Parathyroid adenoma (tissue), 2 donors: Measurements from ENCODE around the gene C3.

Experiments
- H2AFZ ChIP-seq: fragments of 300-600 bp; sonication (generic); one replicate; pipeline ENCODE4 v1.7.0; 2017; ENCODE audit warnings: antibody characterized with exemption, mild to moderate bottlenecking
- H3K27ac ChIP-seq: fragments of 300-600 bp; sonication (generic); one replicate; pipeline ENCODE4 v1.7.0; 2017
- H3K27me3 ChIP-seq: fragments of 300-600 bp; sonication (generic); one replicate; pipeline ENCODE4 v1.7.0; 2017; ENCODE audit warnings: low read length; ENCODE audit not compliant: control insufficient read depth, insufficient read depth
- H3K36me3 ChIP-seq: fragments of 300-600 bp; sonication (generic); one replicate; pipeline ENCODE4 v1.7.0; 2017; ENCODE audit warnings: low read length; ENCODE audit not compliant: control insufficient read depth, insufficient read depth
- H3K4me1 ChIP-seq: fragments of 300-600 bp; sonication (generic); one replicate; pipeline ENCODE4 v1.7.0; 2017; ENCODE audit warnings: control low read depth
- H3K4me2 ChIP-seq: fragments of 300-600 bp; sonication (generic); one replicate; pipeline ENCODE4 v1.7.0; 2017; ENCODE audit warnings: low read length
- H3K4me3 ChIP-seq: fragments of 300-600 bp; sonication (generic); one replicate; pipeline ENCODE4 v1.7.0; 2017; ENCODE audit warnings: low read depth, low read length
- H3K79me2 ChIP-seq: fragments of 300-600 bp; sonication (generic); one replicate; pipeline ENCODE4 v1.7.0; 2017; ENCODE audit warnings: control low read depth
- H3K9ac ChIP-seq: fragments of 300-600 bp; sonication (generic); one replicate; pipeline ENCODE4 v1.7.0; 2017; ENCODE audit warnings: mild to moderate bottlenecking
- H3K9me3 ChIP-seq: fragments of 300-600 bp; sonication (generic); one replicate; pipeline ENCODE4 v1.7.0; 2017; ENCODE audit warnings: low read length; ENCODE audit not compliant: control insufficient read depth
- CTCF ChIP-seq: fragments of 300-600 bp; sonication (generic); IDR thresholded peaks from one replicate; pipeline ENCODE4 v1.7.0; 2017; ENCODE audit warnings: antibody characterized with exemption, mild to moderate bottlenecking
- donor health status: primary hyperparathyroidism.

C3 gene

DNA sequence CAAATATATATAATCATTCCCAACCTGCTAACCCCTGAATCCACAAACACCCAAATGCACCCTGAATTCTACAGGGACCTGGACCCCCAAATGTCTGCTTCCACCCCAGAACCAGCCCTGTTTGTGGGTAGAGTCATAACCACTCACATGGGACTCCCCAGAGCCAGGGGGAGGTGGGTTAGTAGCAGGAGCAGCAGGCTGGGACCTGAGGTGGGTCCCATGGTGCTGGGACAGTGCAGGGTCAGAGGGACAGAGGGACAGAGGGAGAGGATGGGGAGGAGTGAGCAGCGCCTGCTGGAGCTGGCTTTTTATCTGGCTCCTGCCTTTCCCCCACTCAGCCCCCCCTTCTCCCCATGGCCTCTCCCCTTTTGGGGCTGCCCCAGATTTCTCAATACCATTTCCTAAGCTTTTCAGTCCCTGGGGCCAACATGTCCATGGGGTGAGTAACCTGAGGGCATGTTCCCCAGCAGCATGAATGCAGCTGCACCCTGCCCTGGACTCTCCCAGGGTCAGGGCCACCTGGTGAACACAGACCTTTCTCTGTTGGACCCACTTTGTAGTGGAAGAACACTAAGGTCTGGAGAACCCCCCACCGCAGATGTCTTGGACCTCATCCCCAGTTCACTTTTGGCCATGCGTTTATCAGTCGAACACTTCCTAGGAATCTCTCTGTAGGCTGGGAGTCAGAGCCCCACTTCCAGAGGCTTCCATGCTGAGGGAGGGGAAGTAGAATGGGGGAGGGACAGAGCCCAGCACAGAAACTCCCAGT, at the start of gene C3:
Gene C3, minus strand, starts transcription at position 282 of the 769 bp plus-strand sequence. Its CDS starts 61 bp downstream, at position 221.
- H3K27me3 ChIP-seq = no peaks in the 10 kb centered on the region
- no peak within 1 kb of the TSS for H3K9ac ChIP-seq
- no peak within 1 kb of the TSS for H2AFZ ChIP-seq
- H3K4me2 ChIP-seq = no peak within 1 kb of the TSS
- no peak within 1 kb of the TSS for H3K27ac ChIP-seq
- H3K4me3 ChIP-seq = no peak within 1 kb of the TSS
- H3K9me3 ChIP-seq = no peaks in the 10 kb centered on the region
- no peaks in the 10 kb centered on the region for H3K4me1 ChIP-seq
- H3K79me2 ChIP-seq = no peaks in the 10 kb centered on the region
- no peaks in the 10 kb centered on the region for H3K36me3 ChIP-seq
- no peak for TF ChIP-seq CTCF

DNA sequence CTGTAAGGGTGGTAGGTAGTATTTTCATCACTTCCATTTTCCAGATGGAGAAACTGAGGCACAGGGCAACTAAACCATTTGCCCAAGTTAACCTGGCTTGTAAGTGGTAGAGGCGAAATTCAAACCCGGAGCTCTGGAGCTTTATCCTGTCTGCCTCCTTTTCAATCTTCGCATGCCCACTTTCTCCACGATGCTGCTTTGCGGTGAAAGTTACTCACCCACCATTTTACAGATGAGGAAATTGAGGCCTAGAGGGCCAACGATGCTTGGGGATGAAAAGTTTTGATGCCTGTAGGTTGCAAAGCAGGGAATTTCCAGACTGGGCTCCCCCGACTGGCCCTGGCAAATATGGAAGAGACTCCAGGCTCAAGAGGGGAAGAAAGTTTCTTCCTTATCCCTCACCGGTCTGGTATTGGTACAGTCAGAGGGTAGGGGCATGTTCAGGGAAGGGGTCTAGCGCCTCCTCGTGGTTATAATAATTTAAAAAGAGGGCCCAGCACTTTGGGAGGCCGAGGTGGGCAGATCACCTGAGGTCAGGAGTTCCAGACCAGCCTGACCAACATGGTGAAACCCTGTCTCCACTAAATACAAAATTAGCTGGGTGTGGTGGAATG, 48.7 kb upstream of the C3 start:
- no peak overlapping the region for H3K4me2 ChIP-seq
- no peaks in the 10 kb centered on the region for H3K9me3 ChIP-seq
- no peak overlapping the region for H3K4me3 ChIP-seq
- no peaks in the 10 kb centered on the region for H3K79me2 ChIP-seq
- no peaks in the 10 kb centered on the region for H3K27me3 ChIP-seq
- peaks cover 19% of the 10 kb centered on the region for H3K4me1 ChIP-seq
- no peak overlapping the region for H3K9ac ChIP-seq
- H2AFZ ChIP-seq = no peak overlapping the region
- H3K36me3 ChIP-seq = no peaks in the 10 kb centered on the region
- TF ChIP-seq CTCF = no peak
- no peak overlapping the region for H3K27ac ChIP-seq

DNA sequence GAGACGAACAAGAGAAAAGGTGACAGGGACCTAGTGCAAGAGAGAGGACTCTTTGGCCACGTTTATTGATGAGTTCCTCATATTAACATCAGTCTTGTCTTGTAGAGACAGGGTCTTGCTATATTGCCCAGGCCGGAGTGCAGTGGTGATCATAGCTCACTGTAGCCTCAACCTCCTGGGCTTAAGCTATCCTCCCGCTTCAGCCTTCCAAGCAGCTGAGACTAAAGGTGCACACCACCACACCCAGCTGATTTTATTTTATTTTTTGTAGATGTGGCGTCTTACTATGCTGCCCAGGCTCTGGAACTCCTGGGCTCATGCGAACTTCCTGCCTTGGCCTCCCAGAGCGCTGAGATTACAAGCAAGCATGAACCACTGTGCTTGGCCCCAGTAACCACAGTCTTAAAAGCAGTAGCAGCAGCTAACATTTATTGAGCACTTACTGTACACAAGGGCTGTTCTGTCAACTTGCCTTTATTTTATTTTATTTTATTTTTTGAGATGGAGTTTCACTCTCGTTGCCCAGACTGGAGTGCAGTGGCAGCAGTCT, 47.9 kb upstream of the C3 start:
- TF ChIP-seq CTCF = no peak
- Histone ChIP-seq H3K4me3 (no peak overlapping the region), H3K79me2 (no peaks in the 10 kb centered on the region), H3K27me3 (no peaks in the 10 kb centered on the region), H3K9ac (no peak overlapping the region), H3K36me3 (no peaks in the 10 kb centered on the region), H3K9me3 (no peaks in the 10 kb centered on the region), H3K4me2 (no peak overlapping the region), H3K27ac (peak overlapping the region; percentile 80), H2AFZ (no peak overlapping the region), H3K4me1 (peaks cover 19% of the 10 kb centered on the region)

GRCh38 chr19:6767357-6768235, 47.1 kb upstream of the C3 start, which contains the start of gene SH2D3A:
Gene SH2D3A, minus strand, starts transcription at chr19:6767435. Its CDS starts 3,687 bp downstream, at chr19:6763748.
- H3K79me2 ChIP-seq = no peaks in the 10 kb centered on the region
- H3K9me3 ChIP-seq = no peaks in the 10 kb centered on the region
- peak within 1 kb of the TSS; percentile 85 for H2AFZ ChIP-seq
- H3K9ac ChIP-seq = no peak within 1 kb of the TSS
- peaks cover 19% of the 10 kb centered on the region for H3K4me1 ChIP-seq
- peak within 1 kb of the TSS; percentile 97 for H3K4me2 ChIP-seq
- H3K27me3 ChIP-seq = no peaks in the 10 kb centered on the region
- H3K36me3 ChIP-seq = no peaks in the 10 kb centered on the region
- peak within 1 kb of the TSS; percentile 89 for H3K4me3 ChIP-seq
- peak; percentile 9 for TF ChIP-seq CTCF
- peak within 1 kb of the TSS; percentile 80 for H3K27ac ChIP-seq
